ENCODE measurements around the gene ISM1.

The ISM1 gene

GRCh38 chr20:13298692-13299373 is 77.8 kb downstream of the ISM1 start:
- Histone ChIP-seq H3F3A (ENCODE audit: insufficient read depth, low read length) (no peaks in the 10 kb centered on the region), H2AFZ (ENCODE audit: low read length) (no peak overlapping the region), H3K9me3 (ENCODE audit: low read length) (no peaks in the 10 kb centered on the region), H3K4me3 (ENCODE audit: low read depth, low read length, poor library complexity, severe bottlenecking) (no peak overlapping the region), H4K20me1 (ENCODE audit: insufficient read depth, low read length) (no peaks in the 10 kb centered on the region), H3K9me2 (ENCODE audit: low read depth, low read length) (no peaks in the 10 kb centered on the region), H3K36me3 (ENCODE audit: insufficient read depth, low read length) (no peaks in the 10 kb centered on the region), H3K27ac (ENCODE audit: low read depth, low read length, poor library complexity, severe bottlenecking) (no peak overlapping the region), H3K79me2 (ENCODE audit: insufficient read depth, low read length) (no peaks in the 10 kb centered on the region), H3K4me2 (ENCODE audit: low read length) (no peak overlapping the region), H3K4me1 (ENCODE audit: insufficient read depth, low read length, severe bottlenecking) (no peaks in the 10 kb centered on the region), H3K27me3 (ENCODE audit: insufficient read depth, low read length) (no peaks in the 10 kb centered on the region), H3K9ac (ENCODE audit: low read length) (no peak overlapping the region)
- TF ChIP-seq CTCF (IDR thresholded peaks at IDR 0.05; ENCODE audit: low read length): no peak
- no peak for TF ChIP-seq EZH2 (IDR thresholded peaks at IDR 0.05; ENCODE audit: borderline replicate concordance, low read length)

- Histone ChIP-seq H3K4me2 (ENCODE audit: low read length) (no peak overlapping the region), H3K9ac (ENCODE audit: low read length) (no peak overlapping the region), H3K9me3 (ENCODE audit: low read length) (no peaks in the 10 kb centered on the region), H2AFZ (ENCODE audit: low read length) (no peak overlapping the region), H3K79me2 (ENCODE audit: insufficient read depth, low read length) (no peaks in the 10 kb centered on the region), H3F3A (ENCODE audit: insufficient read depth, low read length) (no peaks in the 10 kb centered on the region), H3K36me3 (ENCODE audit: insufficient read depth, low read length) (no peaks in the 10 kb centered on the region), H3K9me2 (ENCODE audit: low read depth, low read length) (no peaks in the 10 kb centered on the region), H3K27me3 (ENCODE audit: insufficient read depth, low read length) (no peaks in the 10 kb centered on the region), H3K4me1 (ENCODE audit: insufficient read depth, low read length, severe bottlenecking) (no peaks in the 10 kb centered on the region), H4K20me1 (ENCODE audit: insufficient read depth, low read length) (no peaks in the 10 kb centered on the region), H3K27ac (ENCODE audit: low read depth, low read length, poor library complexity, severe bottlenecking) (no peak overlapping the region), H3K4me3 (ENCODE audit: low read depth, low read length, poor library complexity, severe bottlenecking) (no peak overlapping the region)
- TF ChIP-seq CTCF (IDR thresholded peaks at IDR 0.05; ENCODE audit: low read length): peak; percentile 38
- no peak for TF ChIP-seq EZH2 (IDR thresholded peaks at IDR 0.05; ENCODE audit: borderline replicate concordance, low read length)
Observed at GRCh38 chr20:13299401-13299800, 78.3 kb downstream of the ISM1 start.

GRCh38 chr20:13301596-13301995 is 80.5 kb downstream of the ISM1 start:
- Histone ChIP-seq H3K4me3 (ENCODE audit: low read depth, low read length, poor library complexity, severe bottlenecking) (no peak overlapping the region), H4K20me1 (ENCODE audit: insufficient read depth, low read length) (no peaks in the 10 kb centered on the region), H3K9ac (ENCODE audit: low read length) (no peak overlapping the region), H2AFZ (ENCODE audit: low read length) (no peak overlapping the region), H3K36me3 (ENCODE audit: insufficient read depth, low read length) (no peaks in the 10 kb centered on the region), H3K9me2 (ENCODE audit: low read depth, low read length) (no peaks in the 10 kb centered on the region), H3K27ac (ENCODE audit: low read depth, low read length, poor library complexity, severe bottlenecking) (no peak overlapping the region), H3K79me2 (ENCODE audit: insufficient read depth, low read length) (no peaks in the 10 kb centered on the region), H3K4me1 (ENCODE audit: insufficient read depth, low read length, severe bottlenecking) (no peaks in the 10 kb centered on the region), H3F3A (ENCODE audit: insufficient read depth, low read length) (no peaks in the 10 kb centered on the region), H3K4me2 (ENCODE audit: low read length) (no peak overlapping the region), H3K9me3 (ENCODE audit: low read length) (no peaks in the 10 kb centered on the region), H3K27me3 (ENCODE audit: insufficient read depth, low read length) (no peaks in the 10 kb centered on the region)
- TF ChIP-seq EZH2 (IDR thresholded peaks at IDR 0.05; ENCODE audit: borderline replicate concordance, low read length): no peak
- TF ChIP-seq CTCF (IDR thresholded peaks at IDR 0.05; ENCODE audit: low read length): no peak
